Gastroesophageal sphincter (tissue), 4 donors: ENCODE results near the gene CSRP1. TPM values are rescaled to one million over a fixed set of nuclear protein-coding genes. Genes with fewer than 3 reads are reported as not detected.

Experiments
- ATAC-seq: fragments of 150-250 bp; one replicate; pipeline ENCODE4 v1.9.1; 2016; ENCODE audit warnings: mild to moderate bottlenecking, moderate library complexity
- H3K27ac ChIP-seq, 4 donors: fragments of 200-600 bp; sonication (generic) in 3 of 4; 1 replicate in 3 of 4; 2 replicates in 1 of 4; pipeline ENCODE4 v1.5.1; 2016 to 2019
- H3K27me3 ChIP-seq: fragments of 200-600 bp; sonication (generic); one replicate; pipeline ENCODE4 v1.5.1; 2019
- H3K36me3 ChIP-seq, 2 donors: fragments of 200-600 bp; sonication (generic); one replicate each; pipeline ENCODE4 v1.5.1; 2019; ENCODE audit warnings: control low read depth in 1 of 2
- H3K4me1 ChIP-seq, 3 donors: fragments of 200-600 bp; sonication (generic); 1 replicate in 2 of 3; 2 replicates in 1 of 3; pipeline ENCODE4 v1.5.1; 2016 to 2019; ENCODE audit warnings: control low read depth in 2 of 3
- H3K4me3 ChIP-seq, 2 donors: fragments of 200-600 bp; sonication (generic); one replicate each; pipeline ENCODE4 v1.5.1; 2019; ENCODE audit warnings: mild to moderate bottlenecking in 1 of 2, moderate library complexity in 1 of 2
- H3K9me3 ChIP-seq, 3 donors: fragments of 200-600 bp; sonication (generic); one replicate each; pipeline ENCODE4 v1.5.1; 2017 to 2019; ENCODE audit warnings: control low read depth in 2 of 3
- CTCF ChIP-seq, 4 experiments: fragments of 200-600 bp in 2 of 4; fragments of 450-650 bp in 2 of 4; sonication (generic) in 1 of 4; IDR thresholded peaks; one replicate each; pipeline ENCODE4 v1.5.1; 2017 to 2019; ENCODE audit warnings: antibody characterized with exemption in 4 of 4, mild to moderate bottlenecking in 2 of 4, moderate library complexity in 2 of 4
- EP300 ChIP-seq: sonication (generic); formaldehyde crosslinking; IDR thresholded peaks from one replicate; pipeline ENCODE4 v1.6.1; 2017; ENCODE audit warnings: antibody characterized with exemption, mild to moderate bottlenecking
- POLR2A ChIP-seq, 2 donors: fragments of 450-650 bp; IDR thresholded peaks; one replicate each; pipeline ENCODE4 v1.6.1; 2017; ENCODE audit warnings: antibody characterized with exemption in 2 of 2, mild to moderate bottlenecking in 2 of 2, moderate library complexity in 1 of 2
- POLR2AphosphoS5 ChIP-seq: sonication (generic); formaldehyde crosslinking; IDR thresholded peaks from one replicate; pipeline ENCODE4 v1.6.1; 2017; ENCODE audit warnings: antibody characterized with exemption
- WGBS, 2 donors: methylation state at CpG; one replicate each; pipeline ENCODE4 v1.1.5; 2018; ENCODE audit warnings: low coverage in 1 of 2; 5-methylcytosine and 5-hydroxymethylcytosine counted together
- total RNA-seq, 4 donors: library from RNA; depleted of rRNA; stranded (reverse); fragments of >200 nt; gene quantifications; one replicate each; pipeline ENCODE4 v1.1.0, GENCODE V29; 2016

The CSRP1 gene
- total RNA-seq, 4 donors from 2014 or later = 4,484 to 9,179 (median 5,319) TPM

- no peak for TF ChIP-seq POLR2A (IDR thresholded peaks at IDR 0.05)
- TF ChIP-seq CTCF (IDR thresholded peaks at IDR 0.05) = no peak
- no peak for TF ChIP-seq EP300
- TF ChIP-seq POLR2AphosphoS5 = no peak
- H3K9me3 ChIP-seq = no peaks in the 10 kb centered on the region
- peaks cover 6 to 93% (median 43%) of the 10 kb centered on the region in 3 donors for H3K4me1 ChIP-seq
- 28 to 32% methylated on average over 5 to 9 of the region's 9 CpGs for WGBS, 2 donors
- H3K4me3 ChIP-seq = peak overlapping the region; percentile 47 to 83
- H3K36me3 ChIP-seq = no peaks in the 10 kb centered on the region
- ATAC-seq = no peak
- no peaks in the 10 kb centered on the region for H3K27me3 ChIP-seq
- H3K27ac ChIP-seq = peak overlapping the region; percentile 80 to 97 (median 97)
Observed at GRCh38 chr1:201504799-201505502, 2.0 kb downstream of the CSRP1 start.

- peak overlapping the region; percentile 80 to 97 (median 97) for H3K27ac ChIP-seq
- TF ChIP-seq EP300 (no peak), POLR2AphosphoS5 (peak; percentile 76)
- H3K4me3 ChIP-seq = peak overlapping the region; percentile 47 to 83
- 22 to 29% methylated on average over 3 of the region's 3 CpGs for WGBS, 2 donors
- H3K27me3 ChIP-seq = no peaks in the 10 kb centered on the region
- H3K9me3 ChIP-seq = no peaks in the 10 kb centered on the region
- no peak for ATAC-seq
- H3K36me3 ChIP-seq = peaks cover 0 to 5% of the 10 kb centered on the region in 2 donors
- H3K4me1 ChIP-seq = peaks cover 6 to 94% (median 44%) of the 10 kb centered on the region in 3 donors
Observed at GRCh38 chr1:201504179-201504631, 2.7 kb downstream of the CSRP1 start.

GRCh38 chr1:201503397-201504176 lies 3.3 kb downstream of the CSRP1 start:
- WGBS, 2 donors = 8 to 25% methylated on average over 7 to 11 of the region's 13 CpGs
- TF ChIP-seq POLR2A (IDR thresholded peaks at IDR 0.05) (peak; percentile 72 to 78), POLR2AphosphoS5 (peak; percentile 99), CTCF (IDR thresholded peaks at IDR 0.05) (no peak), EP300 (peak; percentile 86)
- peaks cover 0 to 11% of the 10 kb centered on the region in 2 donors for H3K36me3 ChIP-seq
- peak; percentile 42 for ATAC-seq
- H3K9me3 ChIP-seq = no peaks in the 10 kb centered on the region
- no peaks in the 10 kb centered on the region for H3K27me3 ChIP-seq
- peak overlapping the region; percentile 47 to 83 for H3K4me3 ChIP-seq
- H3K4me1 ChIP-seq = peaks cover 6 to 94% (median 50%) of the 10 kb centered on the region in 3 donors
- peak overlapping the region; percentile 80 to 97 (median 97) for H3K27ac ChIP-seq

- no peak for ATAC-seq
- Histone ChIP-seq H3K9me3 (no peaks in the 10 kb centered on the region), H3K27ac (peak overlapping the region; percentile 80 to 97 (median 97)), H3K36me3 (peaks cover 0 to 18% of the 10 kb centered on the region in 2 donors), H3K4me1 (peaks cover 4 to 94% (median 47%) of the 10 kb centered on the region in 3 donors), H3K4me3 (peak overlapping the region; percentile 24 to 83), H3K27me3 (no peaks in the 10 kb centered on the region)
- TF ChIP-seq POLR2AphosphoS5 (peak; percentile 3), EP300 (no peak)
- 67% methylated on average over 3 of the region's 3 CpGs; no CpG with 5 or more reads in 1 of the 2 donors for WGBS, 2 donors
Observed at GRCh38 chr1:201502511-201502857, 4.4 kb downstream of the CSRP1 start.

- peaks cover 0 to 18% of the 10 kb centered on the region in 2 donors for H3K36me3 ChIP-seq
- peak overlapping the region; percentile 80 to 97 (median 97) for H3K27ac ChIP-seq
- no peaks in the 10 kb centered on the region for H3K27me3 ChIP-seq
- WGBS, 2 donors = 29 to 57% methylated on average over 2 to 7 of the region's 10 CpGs
- TF ChIP-seq POLR2AphosphoS5 = peak; percentile 74
- no peak for TF ChIP-seq CTCF (IDR thresholded peaks at IDR 0.05)
- TF ChIP-seq POLR2A (IDR thresholded peaks at IDR 0.05) = peak; percentile 18 to 36
- no peak for TF ChIP-seq EP300
- H3K9me3 ChIP-seq = no peaks in the 10 kb centered on the region
- H3K4me3 ChIP-seq = peak overlapping the region; percentile 24 to 83
- peaks cover 3 to 94% (median 45%) of the 10 kb centered on the region in 3 donors for H3K4me1 ChIP-seq
- ATAC-seq = no peak
Observed at GRCh38 chr1:201501812-201502510, 5.0 kb downstream of the CSRP1 start.
